Neural cell (in vitro differentiated cells): ENCODE results near the gene FOXK1. TPM values are rescaled to one million over a fixed set of nuclear protein-coding genes. Genes with fewer than 3 reads are reported as not detected.
A peak's percentile ranks its signal among the peaks of the same experiment; 100 is the strongest.

ENCODE experiments used
- H2AFZ ChIP-seq: fragments of 200-600, 300-800 bp; sonication (generic), shearing (Covaris generic); 2 replicates; pipeline ENCODE4 v1.6.0; 2014; ENCODE audit warnings: low read depth, mild to moderate bottlenecking, antibody characterized with exemption, low read length, moderate library complexity
- H3F3A ChIP-seq: fragments of 200-600 bp; shearing (Covaris generic); 2 replicates; pipeline ENCODE4 v1.6.1; 2016; ENCODE audit warnings: mild to moderate bottlenecking, moderate library complexity, mixed read lengths, antibody characterized with exemption, low read length; ENCODE audit not compliant: insufficient read depth, poor library complexity, severe bottlenecking
- H3K27ac ChIP-seq: fragments of 200-600, 300-800 bp; sonication (generic), shearing (Covaris generic); 2 replicates; pipeline ENCODE4 v1.5.1; 2014; ENCODE audit warnings: mild to moderate bottlenecking, low read length, moderate library complexity
- H3K27me3 ChIP-seq: fragments of 300-800, 200-600 bp; sonication (generic), shearing (Covaris generic); 2 replicates; pipeline ENCODE4 v1.6.0; 2014; ENCODE audit warnings: mild to moderate bottlenecking, low read depth, low read length, moderate library complexity; ENCODE audit not compliant: insufficient read depth
- H3K36me3 ChIP-seq: fragments of 300-800, 200-600 bp; sonication (generic), shearing (Covaris generic); 2 replicates; pipeline ENCODE4 v1.5.1; 2014; ENCODE audit warnings: mild to moderate bottlenecking, antibody characterized with exemption, low read length, moderate library complexity; ENCODE audit not compliant: insufficient read depth
- H3K4me2 ChIP-seq: fragments of 300-800, 200-600 bp; sonication (generic), shearing (Covaris generic); 2 replicates; pipeline ENCODE4 v1.6.0; 2014; ENCODE audit warnings: mild to moderate bottlenecking, low read length
- H3K4me3 ChIP-seq: fragments of 300-800, 200-600 bp; sonication (generic), shearing (Covaris generic); 2 replicates; pipeline ENCODE4 v1.5.1; 2014; ENCODE audit warnings: mild to moderate bottlenecking, low read length, moderate library complexity
- H3K79me2 ChIP-seq: fragments of 200-600 bp; shearing (Covaris generic); replicated peaks from 2 replicates; pipeline ENCODE4 v1.6.0; 2014; ENCODE audit warnings: mild to moderate bottlenecking, low read length, moderate library complexity; ENCODE audit not compliant: insufficient read depth
- H3K9ac ChIP-seq: fragments of 300-800, 200-600 bp; sonication (generic), shearing (Covaris generic); 2 replicates; pipeline ENCODE4 v1.6.1; 2016; ENCODE audit warnings: mild to moderate bottlenecking, low read length, mixed read lengths
- H3K9me2 ChIP-seq: fragments of 200-600 bp; shearing (Covaris generic); 2 replicates; pipeline ENCODE4 v1.6.1; 2016; ENCODE audit warnings: mild to moderate bottlenecking, low read length, mixed read lengths; ENCODE audit not compliant: insufficient read depth
- H3K9me3 ChIP-seq: fragments of 200-600, 300-800 bp; sonication (generic), shearing (Covaris generic); 2 replicates; pipeline ENCODE4 v1.6.1; 2016; ENCODE audit warnings: mild to moderate bottlenecking, mixed run types, low read length, moderate library complexity, mixed read lengths
- H4K20me1 ChIP-seq: fragments of 200-600 bp; shearing (Covaris generic); 2 replicates; pipeline ENCODE4 v1.6.1; 2016; ENCODE audit warnings: mild to moderate bottlenecking, mixed run types; ENCODE audit not compliant: insufficient read depth
- CTCF ChIP-seq: fragments of 450-650 bp; IDR thresholded peaks from 2 replicates; pipeline ENCODE4 v1.5.1; 2014; ENCODE audit warnings: antibody characterized with exemption, mild to moderate bottlenecking, moderate library complexity; ENCODE audit not compliant: poor library complexity, severe bottlenecking
- EP300 ChIP-seq: fragments of 450-650 bp; conservative IDR thresholded peaks from 2 replicates; pipeline ENCODE4 v1.6.1; 2014; ENCODE audit warnings: antibody characterized with exemption, mild to moderate bottlenecking, moderate library complexity; ENCODE audit not compliant: poor library complexity, severe bottlenecking
- EZH2 ChIP-seq: fragments of 200-600, 300-800 bp; shearing (Covaris generic), sonication (generic); IDR thresholded peaks from 2 replicates; pipeline ENCODE4 v1.6.1; 2014; ENCODE audit warnings: antibody characterized with exemption, low read length, borderline replicate concordance, mild to moderate bottlenecking; ENCODE audit not compliant: insufficient read depth, poor library complexity, severe bottlenecking
- MXI1 ChIP-seq: fragments of 450-650 bp; conservative IDR thresholded peaks from 2 replicates; pipeline ENCODE4 v1.6.1; 2014; ENCODE audit warnings: antibody characterized with exemption, mild to moderate bottlenecking; ENCODE audit not compliant: poor library complexity, severe bottlenecking
- POLR2AphosphoS5 ChIP-seq: IDR thresholded peaks from 2 replicates; pipeline ENCODE4 v1.6.1; 2012
- RAD21 ChIP-seq: fragments of 450-650 bp; conservative IDR thresholded peaks from 2 replicates; pipeline ENCODE4 v1.6.1; 2014; ENCODE audit warnings: antibody characterized with exemption, mild to moderate bottlenecking, moderate library complexity
- REST ChIP-seq: IDR thresholded peaks from 2 replicates; pipeline ENCODE4 v1.6.1; 2012; ENCODE audit warnings: borderline replicate concordance
- SMC3 ChIP-seq: fragments of 450-650 bp; conservative IDR thresholded peaks from 2 replicates; pipeline ENCODE4 v1.6.1; 2014; ENCODE audit warnings: antibody characterized with exemption, mild to moderate bottlenecking, moderate library complexity; ENCODE audit not compliant: poor library complexity
- TAF1 ChIP-seq: IDR thresholded peaks from 2 replicates; pipeline ENCODE4 v1.6.1; 2012; ENCODE audit warnings: low read depth
- polyA plus RNA-seq: library from polyadenylated mRNA; depleted of rRNA; stranded (reverse); fragments of >200 nt; gene quantifications from 2 replicates; pipeline ENCODE4 v1.2.3, GENCODE V29; 2014

The FOXK1 gene
- polyA plus RNA-seq, 1 donor from 2014 or later = 7.4 TPM

GRCh38 chr7:4681218-4681851, 760 bp upstream of the FOXK1 start:
- Histone ChIP-seq H2AFZ (peak overlapping the region; percentile 73), H3K27ac (peak overlapping the region; percentile 42), H3K4me3 (peak overlapping the region; percentile 57), H3K79me2 (peaks cover 35% of the 10 kb centered on the region), H4K20me1 (no peaks in the 10 kb centered on the region), H3K9ac (peak overlapping the region; percentile 48), H3K9me2 (no peaks in the 10 kb centered on the region), H3K36me3 (no peaks in the 10 kb centered on the region), H3K27me3 (no peaks in the 10 kb centered on the region), H3K4me2 (no peak overlapping the region), H3F3A (no peaks in the 10 kb centered on the region), H3K9me3 (no peaks in the 10 kb centered on the region)
- TF ChIP-seq TAF1 = no peak
- no peak for TF ChIP-seq EP300
- TF ChIP-seq SMC3 = no peak
- no peak for TF ChIP-seq EZH2
- TF ChIP-seq REST = no peak
- TF ChIP-seq MXI1 = no peak

- H3K4me3 ChIP-seq = peak overlapping the region; percentile 87
- H3K27ac ChIP-seq = peak overlapping the region; percentile 28
- no peaks in the 10 kb centered on the region for H4K20me1 ChIP-seq
- no peaks in the 10 kb centered on the region for H3K9me2 ChIP-seq
- TF ChIP-seq CTCF (peak; percentile 43), SMC3 (peak; percentile 61), POLR2AphosphoS5 (no peak), EZH2 (no peak), TAF1 (no peak), REST (no peak), EP300 (no peak), MXI1 (no peak), RAD21 (peak; percentile 55)
- H3K27me3 ChIP-seq = no peaks in the 10 kb centered on the region
- H3F3A ChIP-seq = no peaks in the 10 kb centered on the region
- H3K36me3 ChIP-seq = no peaks in the 10 kb centered on the region
- H3K9ac ChIP-seq = peak overlapping the region; percentile 78
- no peaks in the 10 kb centered on the region for H3K9me3 ChIP-seq
- no peak overlapping the region for H2AFZ ChIP-seq
- H3K79me2 ChIP-seq = peaks cover 47% of the 10 kb centered on the region
- H3K4me2 ChIP-seq = no peak overlapping the region
Observed at GRCh38 chr7:4682621-4683042, 537 bp downstream of the FOXK1 start.
